K562 (cell line): Measurements from ENCODE around the gene TAS1R3. TPM values are rescaled to one million over a fixed set of nuclear protein-coding genes. Genes with fewer than 3 reads are reported as not detected.

Source experiments
- BRF1 ChIP-seq: IDR thresholded peaks from 3 replicates; pipeline ENCODE4 v1.6.1; 2011; ENCODE audit warnings: borderline replicate concordance, mild to moderate bottlenecking; ENCODE audit not compliant: insufficient read length; ENCODE audit errors: extremely low read depth
- ETV5 ChIP-seq: sonication (generic); formaldehyde crosslinking; IDR thresholded peaks from 2 replicates; pipeline ENCODE4 v1.4.0; 2020; ENCODE audit warnings: low read depth, mild to moderate bottlenecking, missing genetic modification reagents
- FIP1L1 ChIP-seq: fragments of 200-400 bp; formaldehyde crosslinking; IDR thresholded peaks from 2 replicates; pipeline ENCODE4 v1.6.1; 2018; ENCODE audit warnings: mild to moderate bottlenecking, low read depth, low read length; ENCODE audit not compliant: poor library complexity, severe bottlenecking
- HDGF ChIP-seq: fragments of 450-650 bp; IDR thresholded peaks from 2 replicates; pipeline ENCODE4 v1.6.1; 2016
- HLTF ChIP-seq: fragments of 450-650 bp; IDR thresholded peaks from 2 replicates; pipeline ENCODE4 v1.6.1; 2016
- NFE2 ChIP-seq: IDR thresholded peaks from 2 replicates; pipeline ENCODE4 v1.6.1; 2014; ENCODE audit warnings: antibody characterized with exemption, low read depth
- PHF20 ChIP-seq: fragments of 450-650 bp; IDR thresholded peaks from 2 replicates; pipeline ENCODE4 v1.6.1; 2018; ENCODE audit not compliant: partially characterized antibody
- TEAD1 ChIP-seq, 2 experiments: fragments of 450-650 bp in 1 of 2; sonication (generic) in 1 of 2; formaldehyde crosslinking; IDR thresholded peaks; 2 replicates each; pipeline versions ENCODE4 v1.4.0 to v1.8.0; 2020 to 2022; ENCODE audit warnings: mild to moderate bottlenecking in 2 of 2, missing genetic modification reagents in 1 of 2
- ZNF384 ChIP-seq: IDR thresholded peaks from 2 replicates; pipeline ENCODE4 v1.6.1; 2012; ENCODE audit warnings: low read depth, low read length, improper control_type of control experiment
- ZNF717 ChIP-seq: fragments of 250-450 bp; sonication (Bioruptor Pico); IDR thresholded peaks from 2 replicates; pipeline ENCODE4 v1.5.0; 2021
- polyA plus RNA-seq, 8 experiments: library from polyadenylated mRNA; depleted of rRNA in 4 of 8; stranded (reverse) in 5 of 8; unstranded in 3 of 8; fragments of >200 nt; fragmentation: Nextera tagmentation in 2 of 8; fragmentation: Illumina TruSeq in 1 of 8; extraction: Ambion mirVana in 2 of 8; extraction: Trizol in 1 of 8; gene quantifications; 2 replicates each; pipeline versions ENCODE4 v1.2.1 to v1.2.3, GENCODE V29; 2011 to 2014; ENCODE audit warnings: inconsistent platforms in 1 of 8, missing spikeins in 1 of 8
- total RNA-seq, 7 experiments: library from RNA; depleted of rRNA in 6 of 7; stranded (reverse); fragments of >200 nt in 6 of 7; fragmentation: Illumina TruSeq in 2 of 7; extraction: Trizol in 2 of 7; gene quantifications; 2 replicates each; pipeline versions ENCODE4 v1.2.1 to v1.2.3, GENCODE V29; 2011 to 2021; ENCODE audit warnings: low replicate concordance in 1 of 7
- TF ChIP-seq, protein P1 (sequence below): fragments of 200-800 bp; sonication (Bioruptor generic); IDR thresholded peaks from 2 replicates; pipeline ENCODE4 v1.6.1; 2017; ENCODE audit warnings: missing genetic modification characterization, missing compliant biosample characterization
- TF ChIP-seq, protein P2 (sequence below): sonication (generic); formaldehyde crosslinking; IDR thresholded peaks from 2 replicates; pipeline ENCODE4 v1.8.1; 2023; ENCODE audit warnings: mild to moderate bottlenecking, missing genetic modification reagents
- TF ChIP-seq, protein P3 (sequence below): sonication (generic); formaldehyde crosslinking; IDR thresholded peaks from 2 replicates; pipeline ENCODE4 v1.8.0; 2022; ENCODE audit warnings: mild to moderate bottlenecking, missing genetic modification reagents
- TF ChIP-seq, protein P4 (sequence below), 2 experiments: fragments of 450-650 bp; IDR thresholded peaks; 2 replicates each; pipeline ENCODE4 v1.6.1; 2016; ENCODE audit warnings: mild to moderate bottlenecking in 2 of 2, borderline replicate concordance in 1 of 2, low read depth in 1 of 2, moderate library complexity in 1 of 2
- TF ChIP-seq, protein P5 (sequence below): fragments of 250-450 bp; sonication (Bioruptor Pico); IDR thresholded peaks from 2 replicates; pipeline ENCODE4 v1.9.0; 2021; ENCODE audit warnings: mild to moderate bottlenecking

The TAS1R3 gene
- total and polyA plus RNA-seq, 9 of the 15 experiments (the other 6 are each of a cell fraction or from before 2014, with no cell fraction given): 0.07 to 0.13 TPM; not detected in 7

DNA sequence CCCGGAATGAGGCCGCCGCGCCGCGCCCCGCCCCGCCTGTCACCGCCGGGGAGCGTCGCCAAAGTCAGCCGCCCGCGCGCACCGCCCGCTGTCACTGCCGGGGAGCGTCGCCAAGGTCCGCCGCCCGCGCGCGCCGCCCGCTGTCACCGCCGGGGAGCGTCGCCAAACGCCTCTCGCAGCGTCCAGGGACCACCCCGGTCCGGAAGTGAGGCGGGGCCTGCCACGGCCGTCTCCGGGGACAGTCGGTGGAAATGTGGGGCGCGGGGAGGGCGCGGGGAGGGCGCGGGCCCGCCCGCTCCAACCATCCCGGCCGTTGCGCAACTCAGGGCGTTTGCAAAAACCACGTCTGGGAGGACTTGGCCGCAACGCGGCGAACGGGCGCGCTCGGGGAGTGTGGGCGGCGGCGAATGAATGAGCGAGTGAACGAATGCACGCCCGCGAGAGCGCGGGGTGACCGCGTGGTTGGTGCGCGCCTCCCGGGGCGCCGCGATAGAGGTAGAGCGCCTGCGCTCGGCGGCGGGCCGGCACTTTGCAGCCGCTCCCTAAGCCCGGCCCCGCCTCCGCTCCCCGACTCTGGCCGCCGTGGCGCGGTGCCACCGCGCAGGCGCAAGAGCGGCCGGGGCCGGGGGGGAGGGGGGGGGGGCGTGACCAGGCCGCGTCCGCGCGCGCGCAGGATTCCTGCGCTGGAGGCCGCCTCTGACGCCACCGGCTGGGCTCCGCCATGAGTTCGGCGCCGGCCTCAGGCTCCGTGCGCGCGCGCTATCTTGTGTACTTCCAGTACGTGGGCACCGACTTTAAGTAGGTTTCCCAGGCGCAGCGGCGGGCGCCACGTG lies 22.9 kb upstream of the TAS1R3 start, which contains the start of the genes ACAP3 and PUSL1 (continued):
- TF ChIP-seq, protein P1, sequence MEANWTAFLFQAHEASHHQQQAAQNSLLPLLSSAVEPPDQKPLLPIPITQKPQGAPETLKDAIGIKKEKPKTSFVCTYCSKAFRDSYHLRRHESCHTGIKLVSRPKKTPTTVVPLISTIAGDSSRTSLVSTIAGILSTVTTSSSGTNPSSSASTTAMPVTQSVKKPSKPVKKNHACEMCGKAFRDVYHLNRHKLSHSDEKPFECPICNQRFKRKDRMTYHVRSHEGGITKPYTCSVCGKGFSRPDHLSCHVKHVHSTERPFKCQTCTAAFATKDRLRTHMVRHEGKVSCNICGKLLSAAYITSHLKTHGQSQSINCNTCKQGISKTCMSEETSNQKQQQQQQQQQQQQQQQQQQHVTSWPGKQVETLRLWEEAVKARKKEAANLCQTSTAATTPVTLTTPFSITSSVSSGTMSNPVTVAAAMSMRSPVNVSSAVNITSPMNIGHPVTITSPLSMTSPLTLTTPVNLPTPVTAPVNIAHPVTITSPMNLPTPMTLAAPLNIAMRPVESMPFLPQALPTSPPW (CRISPR knock-in tag): peak; percentile 99
- TF ChIP-seq PHF20 (peak; percentile 20), NFE2 (no peak), HLTF (no peak), ZNF384 (no peak), ETV5 (CRISPR knock-in tag) (peak; percentile 99), TEAD1 (CRISPR knock-in tag; IDR thresholded peaks at IDR 0.05) (peak in 1 of 2 experiments; percentile 28; a peak in 1 of 4 replicates), BRF1 (no peak), FIP1L1 (peak; percentile 97), HDGF (no peak), ZNF717 (no peak)
- TF ChIP-seq, protein P2, sequence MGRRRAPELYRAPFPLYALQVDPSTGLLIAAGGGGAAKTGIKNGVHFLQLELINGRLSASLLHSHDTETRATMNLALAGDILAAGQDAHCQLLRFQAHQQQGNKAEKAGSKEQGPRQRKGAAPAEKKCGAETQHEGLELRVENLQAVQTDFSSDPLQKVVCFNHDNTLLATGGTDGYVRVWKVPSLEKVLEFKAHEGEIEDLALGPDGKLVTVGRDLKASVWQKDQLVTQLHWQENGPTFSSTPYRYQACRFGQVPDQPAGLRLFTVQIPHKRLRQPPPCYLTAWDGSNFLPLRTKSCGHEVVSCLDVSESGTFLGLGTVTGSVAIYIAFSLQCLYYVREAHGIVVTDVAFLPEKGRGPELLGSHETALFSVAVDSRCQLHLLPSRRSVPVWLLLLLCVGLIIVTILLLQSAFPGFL (CRISPR knock-in tag): no peak
- TF ChIP-seq, protein P3, sequence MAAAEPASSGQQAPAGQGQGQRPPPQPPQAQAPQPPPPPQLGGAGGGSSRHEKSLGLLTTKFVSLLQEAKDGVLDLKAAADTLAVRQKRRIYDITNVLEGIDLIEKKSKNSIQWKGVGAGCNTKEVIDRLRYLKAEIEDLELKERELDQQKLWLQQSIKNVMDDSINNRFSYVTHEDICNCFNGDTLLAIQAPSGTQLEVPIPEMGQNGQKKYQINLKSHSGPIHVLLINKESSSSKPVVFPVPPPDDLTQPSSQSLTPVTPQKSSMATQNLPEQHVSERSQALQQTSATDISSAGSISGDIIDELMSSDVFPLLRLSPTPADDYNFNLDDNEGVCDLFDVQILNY (CRISPR knock-in tag): no peak
- TF ChIP-seq, protein P4, sequence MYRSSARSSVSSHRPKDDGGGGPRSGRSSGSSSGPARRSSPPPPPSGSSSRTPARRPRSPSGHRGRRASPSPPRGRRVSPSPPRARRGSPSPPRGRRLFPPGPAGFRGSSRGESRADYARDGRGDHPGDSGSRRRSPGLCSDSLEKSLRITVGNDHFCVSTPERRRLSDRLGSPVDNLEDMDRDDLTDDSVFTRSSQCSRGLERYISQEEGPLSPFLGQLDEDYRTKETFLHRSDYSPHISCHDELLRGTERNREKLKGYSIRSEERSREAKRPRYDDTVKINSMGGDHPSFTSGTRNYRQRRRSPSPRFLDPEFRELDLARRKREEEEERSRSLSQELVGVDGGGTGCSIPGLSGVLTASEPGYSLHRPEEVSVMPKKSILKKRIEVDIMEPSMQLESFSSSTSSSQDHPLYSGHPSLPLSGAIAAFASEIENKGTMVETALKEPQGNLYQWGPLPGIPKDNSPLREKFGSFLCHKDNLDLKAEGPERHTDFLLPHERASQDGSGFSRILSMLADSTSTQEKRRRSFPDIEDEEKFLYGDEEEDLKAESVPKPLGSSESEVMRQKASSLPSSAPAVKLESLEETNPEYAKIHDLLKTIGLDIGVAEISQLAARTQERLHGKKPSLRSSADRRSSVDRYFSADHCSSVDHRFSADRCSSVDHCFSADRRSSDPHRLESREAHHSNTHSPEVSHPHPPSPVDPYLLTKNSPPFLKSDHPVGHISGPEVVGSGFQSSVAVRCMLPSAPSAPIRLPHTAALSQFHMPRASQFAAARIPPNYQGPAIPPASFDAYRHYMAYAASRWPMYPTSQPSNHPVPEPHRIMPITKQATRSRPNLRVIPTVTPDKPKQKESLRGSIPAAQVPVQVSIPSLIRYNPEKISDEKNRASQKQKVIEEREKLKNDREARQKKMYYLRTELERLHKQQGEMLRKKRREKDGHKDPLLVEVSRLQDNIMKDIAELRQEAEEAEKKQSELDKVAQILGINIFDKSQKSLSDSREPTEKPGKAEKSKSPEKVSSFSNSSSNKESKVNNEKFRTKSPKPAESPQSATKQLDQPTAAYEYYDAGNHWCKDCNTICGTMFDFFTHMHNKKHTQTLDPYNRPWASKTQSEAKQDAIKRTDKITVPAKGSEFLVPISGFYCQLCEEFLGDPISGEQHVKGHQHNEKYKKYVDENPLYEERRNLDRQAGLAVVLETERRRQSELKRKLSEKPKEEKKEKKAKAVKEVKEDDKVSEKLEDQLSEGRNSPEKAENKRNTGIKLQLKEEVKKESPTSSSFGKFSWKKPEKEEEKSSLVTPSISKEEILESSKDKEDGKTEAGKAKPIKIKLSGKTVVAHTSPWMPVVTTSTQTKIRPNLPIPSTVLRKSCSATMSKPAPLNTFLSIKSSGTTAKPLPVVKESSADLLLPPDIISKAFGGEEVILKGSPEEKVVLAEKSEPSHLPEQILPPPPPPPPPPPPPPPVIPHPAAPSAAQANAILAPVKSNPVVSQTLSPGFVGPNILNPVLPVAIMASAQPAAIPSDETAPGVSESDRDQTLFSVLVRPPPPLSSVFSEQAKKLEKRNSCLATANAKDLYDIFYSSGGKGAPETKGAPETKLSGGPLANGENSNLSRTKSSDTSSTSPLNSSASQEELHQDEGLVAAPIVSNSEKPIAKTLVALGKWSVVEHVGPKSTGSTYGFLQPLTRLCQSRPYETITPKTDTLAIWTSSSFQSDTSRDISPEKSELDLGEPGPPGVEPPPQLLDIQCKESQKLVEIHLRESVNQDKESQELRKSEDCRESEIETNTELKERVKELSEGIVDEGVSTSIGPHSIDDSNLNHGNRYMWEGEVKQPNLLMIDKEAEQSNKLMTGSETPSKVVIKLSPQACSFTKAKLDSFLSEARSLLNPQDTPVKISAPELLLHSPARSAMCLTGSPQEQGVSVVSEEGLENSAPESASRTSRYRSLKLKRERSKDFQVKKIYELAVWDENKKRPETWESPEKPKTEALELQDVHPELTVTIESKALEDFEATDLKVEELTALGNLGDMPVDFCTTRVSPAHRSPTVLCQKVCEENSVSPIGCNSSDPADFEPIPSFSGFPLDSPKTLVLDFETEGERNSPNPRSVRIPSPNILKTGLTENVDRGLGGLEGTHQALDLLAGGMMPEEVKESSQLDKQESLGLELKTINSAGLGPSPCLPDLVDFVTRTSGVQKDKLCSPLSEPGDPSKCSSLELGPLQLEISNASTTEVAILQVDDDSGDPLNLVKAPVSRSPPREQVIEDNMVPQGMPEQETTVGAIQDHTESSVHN (IDR thresholded peaks at IDR 0.05; ENCODE audit: borderline replicate concordance in 1 of 2, low read depth in 1 of 2): no peak
- TF ChIP-seq, protein P5, sequence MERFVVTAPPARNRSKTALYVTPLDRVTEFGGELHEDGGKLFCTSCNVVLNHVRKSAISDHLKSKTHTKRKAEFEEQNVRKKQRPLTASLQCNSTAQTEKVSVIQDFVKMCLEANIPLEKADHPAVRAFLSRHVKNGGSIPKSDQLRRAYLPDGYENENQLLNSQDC: peak; percentile 74; the same call in 1 of the 2 replicates
